ENCODE data around the gene IP6K1.
A peak's percentile ranks its signal among the peaks of the same experiment; 100 is the strongest.
"Not testable (repeated sequence)": the region's sequence is repeated elsewhere in the genome, so short reads cannot be mapped to it uniquely, and the experiment has no call there.

Gene IP6K1

GRCh38 chr3:49776101-49776500, 10.2 kb downstream of the IP6K1 start:
- H3K4me1 ChIP-seq (ENCODE audit: control insufficient read depth, insufficient read depth, low read length); H3K36me3 ChIP-seq (ENCODE audit: control insufficient read depth, insufficient read depth, low read length); H3K9ac ChIP-seq (ENCODE audit: low read length); H3K27me3 ChIP-seq (ENCODE audit: control insufficient read depth, insufficient read depth, low read length); H3K4me3 ChIP-seq (ENCODE audit: low read length); H3K9me3 ChIP-seq (ENCODE audit: control insufficient read depth, low read length): not testable (repeated sequence)

GRCh38 chr3:49775538-49775937, 10.8 kb downstream of the IP6K1 start:
- H3K9ac ChIP-seq (ENCODE audit: low read length): no peak overlapping the region
- no peaks in the 10 kb centered on the region for H3K4me1 ChIP-seq (ENCODE audit: control insufficient read depth, insufficient read depth, low read length)
- no peaks in the 10 kb centered on the region for H3K9me3 ChIP-seq (ENCODE audit: control insufficient read depth, low read length)

GRCh38 chr3:49772703-49773102, 13.6 kb downstream of the IP6K1 start:
- H3K36me3 ChIP-seq (ENCODE audit: control insufficient read depth, insufficient read depth, low read length): no peaks in the 10 kb centered on the region
- no peaks in the 10 kb centered on the region for H3K9me3 ChIP-seq (ENCODE audit: control insufficient read depth, low read length)
- H3K4me1 ChIP-seq (ENCODE audit: control insufficient read depth, insufficient read depth, low read length): no peaks in the 10 kb centered on the region
- no peak overlapping the region for H3K4me3 ChIP-seq (ENCODE audit: low read length)
- H3K27me3 ChIP-seq (ENCODE audit: control insufficient read depth, insufficient read depth, low read length): no peaks in the 10 kb centered on the region
- H3K9ac ChIP-seq (ENCODE audit: low read length): no peak overlapping the region

More at GRCh38 chr3:49775538-49775937, 10.8 kb downstream of the IP6K1 start:
- no peak overlapping the region for H3K4me3 ChIP-seq (ENCODE audit: low read length)
- H3K27me3 ChIP-seq (ENCODE audit: control insufficient read depth, insufficient read depth, low read length): no peaks in the 10 kb centered on the region
- no peaks in the 10 kb centered on the region for H3K36me3 ChIP-seq (ENCODE audit: control insufficient read depth, insufficient read depth, low read length)

DNA sequence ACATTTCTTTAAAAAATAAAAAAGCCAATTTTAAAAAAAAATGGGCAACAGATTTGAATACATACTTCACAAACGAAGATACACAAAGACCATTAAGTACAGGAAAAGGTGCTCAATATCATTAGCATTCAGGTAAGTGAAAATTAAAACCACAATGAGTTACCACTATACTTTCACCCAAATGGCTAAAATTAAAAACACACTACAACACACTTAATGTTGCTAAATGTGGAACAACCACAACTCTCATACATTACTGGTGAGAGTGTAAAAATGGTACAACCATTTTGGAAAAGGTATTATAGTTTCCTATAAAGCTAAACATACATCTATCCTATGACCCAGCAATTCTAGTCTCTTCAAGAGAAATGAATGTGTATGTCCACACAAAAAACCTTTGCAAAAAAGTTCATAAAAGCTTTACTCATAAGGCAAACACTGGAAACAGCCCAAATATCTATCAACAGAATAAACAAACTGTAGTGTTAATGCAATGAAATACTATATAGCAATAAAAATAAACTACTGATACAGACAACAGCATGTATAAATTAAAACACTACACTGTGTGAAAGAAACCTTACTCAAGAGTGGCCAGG, 14.9 kb downstream of the IP6K1 start:
- H3K4me1 ChIP-seq (ENCODE audit: control insufficient read depth, insufficient read depth, low read length): no peaks in the 10 kb centered on the region
- H3K27me3 ChIP-seq (ENCODE audit: control insufficient read depth, insufficient read depth, low read length): no peaks in the 10 kb centered on the region
- H3K9me3 ChIP-seq (ENCODE audit: control insufficient read depth, low read length): no peaks in the 10 kb centered on the region
- no peak overlapping the region for H3K4me3 ChIP-seq (ENCODE audit: low read length)
- no peaks in the 10 kb centered on the region for H3K36me3 ChIP-seq (ENCODE audit: control insufficient read depth, insufficient read depth, low read length)
- H3K9ac ChIP-seq (ENCODE audit: low read length): no peak overlapping the region

- no peak overlapping the region for H3K9ac ChIP-seq (ENCODE audit: low read length)
- H3K4me3 ChIP-seq (ENCODE audit: low read length): no peak overlapping the region
- H3K9me3 ChIP-seq (ENCODE audit: control insufficient read depth, low read length): no peaks in the 10 kb centered on the region
- H3K4me1 ChIP-seq (ENCODE audit: control insufficient read depth, insufficient read depth, low read length): no peaks in the 10 kb centered on the region
- no peaks in the 10 kb centered on the region for H3K36me3 ChIP-seq (ENCODE audit: control insufficient read depth, insufficient read depth, low read length)
- H3K27me3 ChIP-seq (ENCODE audit: control insufficient read depth, insufficient read depth, low read length): no peaks in the 10 kb centered on the region
Measured at GRCh38 chr3:49769926-49770325, 16.4 kb downstream of the IP6K1 start.

DNA sequence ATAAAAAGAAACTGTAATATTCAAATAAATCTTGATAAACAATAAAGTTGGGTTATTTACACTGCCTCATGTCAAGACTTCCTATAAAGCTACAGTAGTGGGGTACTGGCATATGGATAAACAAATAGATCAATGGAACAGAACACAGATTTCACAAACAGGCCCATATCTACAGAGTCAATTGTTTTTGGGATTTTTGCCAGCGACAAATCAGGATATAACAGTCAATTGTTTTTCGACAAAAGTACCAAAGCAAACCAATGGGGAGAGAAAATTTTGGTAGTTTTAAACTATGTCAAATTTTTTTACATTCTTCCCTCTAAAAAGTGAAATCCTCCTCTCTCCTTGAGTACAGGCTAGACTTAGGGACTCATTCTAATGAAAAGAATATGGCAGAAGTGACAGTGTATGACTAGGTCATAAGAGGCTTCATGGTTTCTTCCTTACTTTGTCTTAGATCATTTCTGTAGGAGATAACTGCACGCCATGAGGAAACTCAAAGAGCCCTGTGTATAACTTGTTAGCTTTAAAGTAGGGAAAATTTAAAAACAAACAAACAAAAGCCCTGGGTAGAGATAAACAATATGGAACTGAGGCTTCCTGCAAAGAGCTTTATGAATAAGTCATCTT, 16.9 kb downstream of the IP6K1 start:
- Histone ChIP-seq H3K9ac (ENCODE audit: low read length) (no peak overlapping the region), H3K27me3 (ENCODE audit: control insufficient read depth, insufficient read depth, low read length) (no peaks in the 10 kb centered on the region), H3K36me3 (ENCODE audit: control insufficient read depth, insufficient read depth, low read length) (no peaks in the 10 kb centered on the region), H3K9me3 (ENCODE audit: control insufficient read depth, low read length) (no peaks in the 10 kb centered on the region), H3K4me1 (ENCODE audit: control insufficient read depth, insufficient read depth, low read length) (no peaks in the 10 kb centered on the region), H3K4me3 (ENCODE audit: low read length) (no peak overlapping the region)

- H3K9ac ChIP-seq (ENCODE audit: low read length): no peak overlapping the region
- no peaks in the 10 kb centered on the region for H3K27me3 ChIP-seq (ENCODE audit: control insufficient read depth, insufficient read depth, low read length)
- no peaks in the 10 kb centered on the region for H3K9me3 ChIP-seq (ENCODE audit: control insufficient read depth, low read length)
- no peaks in the 10 kb centered on the region for H3K36me3 ChIP-seq (ENCODE audit: control insufficient read depth, insufficient read depth, low read length)
- no peaks in the 10 kb centered on the region for H3K4me1 ChIP-seq (ENCODE audit: control insufficient read depth, insufficient read depth, low read length)
- no peak overlapping the region for H3K4me3 ChIP-seq (ENCODE audit: low read length)
Measured at GRCh38 chr3:49763981-49764380, 22.4 kb downstream of the IP6K1 start.

DNA sequence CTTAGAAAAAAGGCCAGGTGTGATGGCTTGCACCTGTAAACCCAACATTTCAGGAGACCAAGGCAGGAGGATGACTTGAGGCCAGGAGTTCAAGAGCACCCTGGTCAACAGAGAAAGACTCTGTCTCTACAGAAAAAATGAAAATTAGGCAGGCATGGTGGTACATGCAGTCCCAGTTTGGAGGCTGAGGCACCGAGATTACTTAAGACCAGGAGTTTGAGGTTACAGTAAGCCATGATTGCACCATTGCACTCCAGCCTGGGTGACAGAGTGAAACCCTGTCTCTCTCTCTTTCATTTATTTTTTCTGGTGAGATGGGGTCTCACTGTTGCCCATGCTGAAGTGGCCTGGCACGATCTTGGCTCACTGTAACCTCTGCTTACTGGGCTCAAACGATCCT, 24.7 kb downstream of the IP6K1 start:
- peaks cover 4% of the 10 kb centered on the region for H3K4me1 ChIP-seq (ENCODE audit: control insufficient read depth, insufficient read depth, low read length)
- no peaks in the 10 kb centered on the region for H3K9me3 ChIP-seq (ENCODE audit: control insufficient read depth, low read length)
- H3K36me3 ChIP-seq (ENCODE audit: control insufficient read depth, insufficient read depth, low read length): no peaks in the 10 kb centered on the region
- no peak overlapping the region for H3K9ac ChIP-seq (ENCODE audit: low read length)
- no peaks in the 10 kb centered on the region for H3K27me3 ChIP-seq (ENCODE audit: control insufficient read depth, insufficient read depth, low read length)
- no peak overlapping the region for H3K4me3 ChIP-seq (ENCODE audit: low read length)

DNA sequence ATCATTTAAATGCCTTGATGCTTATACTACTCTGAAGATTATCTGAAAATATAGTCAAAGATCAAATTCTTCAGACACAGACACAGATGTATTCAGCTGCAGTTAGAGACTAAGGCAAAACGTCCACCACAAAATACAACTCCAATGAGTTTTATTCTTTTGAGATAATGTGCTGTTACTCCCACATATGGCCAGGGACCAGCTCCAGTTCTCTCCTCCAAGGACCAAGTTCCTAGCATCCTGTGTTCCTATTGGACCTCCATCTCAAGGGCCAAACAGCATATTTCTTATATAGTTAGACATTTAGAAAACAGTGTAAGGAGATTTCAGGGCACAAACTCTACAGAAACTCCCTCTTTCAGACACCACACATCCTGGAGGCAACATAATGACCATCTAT, 27.1 kb downstream of the IP6K1 start:
- H3K36me3 ChIP-seq (ENCODE audit: control insufficient read depth, insufficient read depth, low read length): peaks cover 5% of the 10 kb centered on the region
- peaks cover 4% of the 10 kb centered on the region for H3K4me1 ChIP-seq (ENCODE audit: control insufficient read depth, insufficient read depth, low read length)
- H3K9ac ChIP-seq (ENCODE audit: low read length): no peak overlapping the region
- H3K9me3 ChIP-seq (ENCODE audit: control insufficient read depth, low read length): no peaks in the 10 kb centered on the region
- no peak overlapping the region for H3K4me3 ChIP-seq (ENCODE audit: low read length)
- no peaks in the 10 kb centered on the region for H3K27me3 ChIP-seq (ENCODE audit: control insufficient read depth, insufficient read depth, low read length)

DNA sequence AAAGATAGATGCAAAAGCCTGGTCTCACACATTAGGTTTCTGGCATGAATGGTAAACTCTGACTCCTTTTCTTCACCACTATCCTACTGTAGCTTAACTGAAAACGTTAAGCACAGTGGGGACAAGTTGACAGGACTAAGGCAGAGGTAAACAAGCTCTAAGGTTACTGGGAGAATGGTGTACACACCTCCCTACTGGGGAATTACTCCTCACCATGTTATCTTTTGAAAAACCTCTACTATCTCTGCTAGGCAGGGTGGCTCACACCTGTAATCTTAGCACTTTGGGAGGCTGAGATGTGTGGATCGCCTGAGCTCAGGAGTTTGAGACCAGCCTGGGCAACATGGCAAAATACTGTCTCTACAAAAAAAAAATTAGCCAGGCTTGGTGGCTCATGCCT, 29.1 kb downstream of the IP6K1 start:
- Histone ChIP-seq H3K36me3 (ENCODE audit: control insufficient read depth, insufficient read depth, low read length) (peaks cover 5% of the 10 kb centered on the region), H3K4me3 (ENCODE audit: low read length) (no peak overlapping the region), H3K4me1 (ENCODE audit: control insufficient read depth, insufficient read depth, low read length) (peaks cover 4% of the 10 kb centered on the region), H3K27me3 (ENCODE audit: control insufficient read depth, insufficient read depth, low read length) (no peaks in the 10 kb centered on the region), H3K9me3 (ENCODE audit: control insufficient read depth, low read length) (no peaks in the 10 kb centered on the region), H3K9ac (ENCODE audit: low read length) (no peak overlapping the region)

DNA sequence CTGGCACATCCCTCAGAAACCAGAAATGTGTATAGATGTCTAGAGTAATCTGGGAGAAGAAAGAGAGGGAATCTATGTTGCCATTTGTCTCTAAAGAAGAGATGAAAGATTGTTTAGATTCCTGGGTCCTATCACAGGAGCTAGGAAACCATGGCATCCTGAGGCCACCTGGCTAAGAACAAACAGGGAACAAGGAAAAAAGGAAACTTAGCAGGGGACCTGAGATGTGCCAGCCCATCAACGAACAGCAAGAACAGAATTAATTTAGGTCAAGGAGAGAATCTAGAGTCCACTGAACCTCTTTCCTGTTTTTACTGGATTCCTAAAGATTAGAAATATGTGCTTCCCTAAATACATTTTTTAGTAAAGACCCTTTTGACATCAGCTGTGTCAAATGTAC, 30.3 kb downstream of the IP6K1 start:
- no peaks in the 10 kb centered on the region for H3K9me3 ChIP-seq (ENCODE audit: control insufficient read depth, low read length)
- H3K36me3 ChIP-seq (ENCODE audit: control insufficient read depth, insufficient read depth, low read length): peaks cover 5% of the 10 kb centered on the region
- H3K4me1 ChIP-seq (ENCODE audit: control insufficient read depth, insufficient read depth, low read length): peaks cover 6% of the 10 kb centered on the region
- H3K27me3 ChIP-seq (ENCODE audit: control insufficient read depth, insufficient read depth, low read length): no peaks in the 10 kb centered on the region
- no peak overlapping the region for H3K4me3 ChIP-seq (ENCODE audit: low read length)
- peak overlapping the region; percentile 15 for H3K9ac ChIP-seq (ENCODE audit: low read length)

DNA sequence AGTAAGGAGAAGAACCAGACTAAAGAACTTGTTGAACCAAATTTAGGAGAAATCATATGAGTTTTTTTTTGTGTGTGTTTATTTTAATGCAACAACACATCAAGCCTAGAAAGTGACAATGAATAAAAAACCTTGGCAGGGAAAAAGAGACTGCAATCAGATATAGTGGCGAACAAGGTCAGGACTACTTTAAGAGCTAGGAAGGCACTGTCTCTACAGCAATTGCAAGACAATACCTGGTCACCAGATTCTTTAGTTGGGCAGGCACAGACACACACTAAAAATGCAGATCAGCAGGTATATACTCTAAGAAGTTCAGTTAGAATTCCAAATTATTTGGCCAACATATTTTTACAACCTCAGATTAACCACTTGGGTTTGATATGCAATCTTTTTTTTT, 31.8 kb downstream of the IP6K1 start:
- H3K9me3 ChIP-seq (ENCODE audit: control insufficient read depth, low read length): no peaks in the 10 kb centered on the region
- H3K4me1 ChIP-seq (ENCODE audit: control insufficient read depth, insufficient read depth, low read length): peaks cover 10% of the 10 kb centered on the region
- H3K4me3 ChIP-seq (ENCODE audit: low read length): no peak overlapping the region
- H3K36me3 ChIP-seq (ENCODE audit: control insufficient read depth, insufficient read depth, low read length): peaks cover 5% of the 10 kb centered on the region
- H3K27me3 ChIP-seq (ENCODE audit: control insufficient read depth, insufficient read depth, low read length): no peaks in the 10 kb centered on the region
- H3K9ac ChIP-seq (ENCODE audit: low read length): no peak overlapping the region

DNA sequence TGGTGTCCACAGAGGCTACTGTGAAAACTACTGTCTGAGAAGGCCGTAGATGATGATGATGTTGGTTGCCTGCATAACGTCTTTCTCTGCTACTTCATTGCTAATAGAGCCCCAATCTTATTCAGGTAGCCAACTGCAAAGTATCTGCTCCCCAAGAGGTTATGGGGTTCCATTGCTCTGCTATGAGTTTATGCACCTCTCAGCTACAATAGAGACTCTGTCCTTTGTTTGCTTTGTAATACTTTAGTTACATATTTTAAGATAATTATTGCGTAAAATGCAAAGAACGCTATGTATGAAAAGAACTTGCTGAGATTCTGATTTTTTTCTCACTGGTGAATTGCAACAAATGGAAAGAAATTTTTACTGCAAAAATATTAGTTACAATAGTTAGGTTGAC, 34.8 kb downstream of the IP6K1 start:
- H3K4me1 ChIP-seq (ENCODE audit: control insufficient read depth, insufficient read depth, low read length): peaks cover 5% of the 10 kb centered on the region
- H3K4me3 ChIP-seq (ENCODE audit: low read length): no peak overlapping the region
- H3K9ac ChIP-seq (ENCODE audit: low read length): no peak overlapping the region
- H3K9me3 ChIP-seq (ENCODE audit: control insufficient read depth, low read length): no peaks in the 10 kb centered on the region
- H3K27me3 ChIP-seq (ENCODE audit: control insufficient read depth, insufficient read depth, low read length): no peaks in the 10 kb centered on the region
- H3K36me3 ChIP-seq (ENCODE audit: control insufficient read depth, insufficient read depth, low read length): peaks cover 5% of the 10 kb centered on the region
